K562 (cell line): ENCODE measurements around the gene SNPH. TPM values are rescaled to one million over a fixed set of nuclear protein-coding genes. Genes with fewer than 3 reads are reported as not detected.

Experiments used
- ATAC-seq: fragments of 200-7000 bp; cut with Tn5 transposase; 3 replicates; pipeline ENCODE4 v1.9.1; 2020; ENCODE audit warnings: moderate library complexity
- BruUV-seq: library from RNA; stranded (reverse); fragments of 400-500 nt; replicated peaks from 2 replicates; lab custom pipeline; 2021; lab: Mats Ljungman, UMichigan
- CTCF ChIA-PET: fragments of 300-600 bp; formaldehyde crosslinking; extraction: SDS; loops from one replicate; lab custom pipeline; 2021; ENCODE audit warnings: low intra/inter-chr PET ratio; lab: Yijun Ruan, JAX
- POLR2A ChIA-PET: fragments of 300-600, 350-650 bp; sonication (Branson Sonifier 250); formaldehyde crosslinking; extraction: SDS; loops from one replicate; lab custom pipeline; 2021; ENCODE audit warnings: antibody characterized with exemption, inconsistent platforms; lab: Yijun Ruan, JAX
- DNase-seq, 4 experiments: peaks; one replicate each; pipeline versions ENCODE4 v3.0.0 to v3.0.0-alpha.2; 2011 to 2018; ENCODE audit warnings: low spot score in 3 of 4, mixed read lengths in 3 of 4; ENCODE audit errors: extremely low read depth in 1 of 4
- FAIRE-seq: peaks from 2 replicates; lab custom pipeline; 2011; peaks lifted over from hg19 to GRCh38; lab: Jason Lieb, UNC
- H2AFZ ChIP-seq: 2 replicates; pipeline ENCODE4 v1.6.0; 2011; ENCODE audit warnings: low read depth, low read length, control low read depth, inconsistent platforms
- H3K27ac ChIP-seq: fragments of 200-600 bp; 3 replicates; pipeline ENCODE4 v1.8.0; 2011; ENCODE audit warnings: low read depth, mild to moderate bottlenecking, control low read depth, inconsistent platforms, low read length, moderate library complexity, mixed read lengths; ENCODE audit errors: extremely low read depth
- H3K27me3 ChIP-seq, 2 experiments: fragments of 300-600 bp in 1 of 2; 2 replicates in 1 of 2; 3 replicates in 1 of 2; pipeline versions ENCODE4 v1.6.0 to v1.8.0; 2011; ENCODE audit warnings: inconsistent platforms in 2 of 2, low read length in 2 of 2, mild to moderate bottlenecking in 1 of 2, mixed read lengths in 1 of 2, moderate library complexity in 1 of 2; ENCODE audit not compliant: control insufficient read depth in 2 of 2, insufficient read depth in 2 of 2
- H3K36me3 ChIP-seq: fragments of 300-600 bp; 3 replicates; pipeline ENCODE4 v1.8.0; 2011; ENCODE audit warnings: mild to moderate bottlenecking, low read length, inconsistent platforms; ENCODE audit not compliant: control insufficient read depth, insufficient read depth
- H3K4me1 ChIP-seq, 2 experiments: fragments of 200-600 bp in 1 of 2; replicated peaks in 1 of 2; 2 replicates in 1 of 2; 3 replicates in 1 of 2; pipeline versions ENCODE4 v1.5.1 to v1.8.0; 2011; ENCODE audit warnings: inconsistent platforms in 2 of 2, low read length in 2 of 2, mild to moderate bottlenecking in 1 of 2, mixed read lengths in 1 of 2, moderate library complexity in 1 of 2; ENCODE audit not compliant: control insufficient read depth in 2 of 2, insufficient read depth in 2 of 2
- H3K4me2 ChIP-seq: 2 replicates; pipeline ENCODE4 v1.6.1; 2011; ENCODE audit warnings: low read length, control low read depth, inconsistent platforms, mixed read lengths; ENCODE audit not compliant: insufficient read depth
- H3K4me3 ChIP-seq: fragments of 200-600 bp; sonication (generic), shearing (Covaris generic); 2 replicates; pipeline ENCODE4 v1.5.1; 2016; ENCODE audit warnings: control low read depth, inconsistent platforms
- H3K79me2 ChIP-seq: fragments of 200-600 bp; 3 replicates; pipeline ENCODE4 v1.8.0; 2011; ENCODE audit warnings: low read length, inconsistent platforms; ENCODE audit not compliant: control insufficient read depth, insufficient read depth
- H3K9ac ChIP-seq, 2 experiments: 2 replicates each; pipeline versions ENCODE4 v1.6.0 to v1.6.1; 2011; ENCODE audit warnings: low read depth in 2 of 2, low read length in 2 of 2, control low read depth in 1 of 2, inconsistent platforms in 1 of 2, mild to moderate bottlenecking in 1 of 2, mixed read lengths in 1 of 2; ENCODE audit not compliant: insufficient read depth in 1 of 2
- H3K9me1 ChIP-seq: one replicate; pipeline ENCODE4 v1.6.0; 2011; ENCODE audit warnings: inconsistent platforms, mild to moderate bottlenecking, low read length, moderate library complexity; ENCODE audit not compliant: control insufficient read depth, insufficient read depth
- H3K9me3 ChIP-seq: replicated peaks from 2 replicates; pipeline ENCODE4 v1.5.1; 2011; ENCODE audit warnings: low read depth, low read length, inconsistent platforms; ENCODE audit not compliant: control insufficient read depth, insufficient read depth
- H4K20me1 ChIP-seq: replicated peaks from 2 replicates; pipeline ENCODE4 v1.6.1; 2011; ENCODE audit warnings: low read length, inconsistent platforms, mixed read lengths; ENCODE audit not compliant: control insufficient read depth, insufficient read depth
- NFIC ChIP-seq: fragments of 450-650 bp; IDR thresholded peaks from 2 replicates; pipeline ENCODE4 v1.6.1; 2017; ENCODE audit warnings: mild to moderate bottlenecking, inconsistent platforms
- USF2 ChIP-seq: sonication (generic); formaldehyde crosslinking; IDR thresholded peaks from 2 replicates; pipeline ENCODE4 v1.5.0; 2020; ENCODE audit warnings: missing genetic modification reagents
- WGBS: fragments of 100-300 bp; shearing (Covaris generic); methylation state at CpG from one replicate; pipeline ENCODE4 v1.1.6; 2016; ENCODE audit warnings: low coverage, mixed read lengths; ENCODE audit not compliant: insufficient coverage; ENCODE audit errors: missing lambda C conversion rate; 5-methylcytosine and 5-hydroxymethylcytosine counted together
- in situ Hi-C: fragments of 300-500 bp; cut with MboI; formaldehyde crosslinking; loops from 4 replicates; pipeline ENCODE4 v1.15.0; 2018; ENCODE audit warnings: inconsistent platforms, mixed read lengths
- intact Hi-C: fragments of 100-400 bp; cut with micrococcal nuclease; formaldehyde crosslinking; loops from 2 replicates; pipeline ENCODE4 v1.14.2; 2022
- polyA plus RNA-seq, 8 experiments: library from polyadenylated mRNA; depleted of rRNA in 4 of 8; stranded (reverse) in 5 of 8; unstranded in 3 of 8; fragments of >200 nt; fragmentation: Nextera tagmentation in 2 of 8; fragmentation: Illumina TruSeq in 1 of 8; extraction: Ambion mirVana in 2 of 8; extraction: Trizol in 1 of 8; gene quantifications; 2 replicates each; pipeline versions ENCODE4 v1.2.1 to v1.2.3, GENCODE V29; 2011 to 2014; ENCODE audit warnings: inconsistent platforms in 1 of 8, missing spikeins in 1 of 8
- total RNA-seq, 7 experiments: library from RNA; depleted of rRNA in 6 of 7; stranded (reverse); fragments of >200 nt in 6 of 7; fragmentation: Illumina TruSeq in 2 of 7; extraction: Trizol in 2 of 7; gene quantifications; 2 replicates each; pipeline versions ENCODE4 v1.2.1 to v1.2.3, GENCODE V29; 2011 to 2021; ENCODE audit warnings: low replicate concordance in 1 of 7
- TF ChIP-seq, protein P1 (sequence below): sonication (generic); formaldehyde crosslinking; IDR thresholded peaks from 2 replicates; pipeline ENCODE4 v1.9.0; 2022; ENCODE audit warnings: mild to moderate bottlenecking, missing genetic modification reagents

The SNPH gene
- total and polyA plus RNA-seq, 9 of the 15 experiments (the other 6 are each of a cell fraction or from before 2014, with no cell fraction given) = 0.03 to 4.2 (median 1.4) TPM

GRCh38 chr20:1274485-1275311 is 8.6 kb downstream of the SNPH start:
- no peaks in the 10 kb centered on the region for H3K9me1 ChIP-seq
- 70% methylated on average over 13 of the region's 14 CpGs for WGBS
- CTCF ChIA-PET = no interaction called here
- in situ Hi-C loops = no loop called here
- TF ChIP-seq NFIC (peak; percentile 46), USF2 (CRISPR knock-in tag) (no peak)
- TF ChIP-seq, protein P1, sequence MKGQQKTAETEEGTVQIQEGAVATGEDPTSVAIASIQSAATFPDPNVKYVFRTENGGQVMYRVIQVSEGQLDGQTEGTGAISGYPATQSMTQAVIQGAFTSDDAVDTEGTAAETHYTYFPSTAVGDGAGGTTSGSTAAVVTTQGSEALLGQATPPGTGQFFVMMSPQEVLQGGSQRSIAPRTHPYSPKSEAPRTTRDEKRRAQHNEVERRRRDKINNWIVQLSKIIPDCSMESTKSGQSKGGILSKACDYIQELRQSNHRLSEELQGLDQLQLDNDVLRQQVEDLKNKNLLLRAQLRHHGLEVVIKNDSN = 0 out of 2 replicates have a peak, but pooled peaks have one; percentile 7
- TF ChIP-seq, all 486 proteins: peak for 2
- intact Hi-C loops = no loop called here
- H3K9ac ChIP-seq = no peak overlapping the region
- peak; percentile 44; the same call in 2 of the 3 replicates for ATAC-seq
- peaks cover 7 to 15% of the 10 kb centered on the region in 2 experiments; a peak in 3 of 5 replicates for H3K4me1 ChIP-seq
- no peak overlapping the region for H2AFZ ChIP-seq
- no peak overlapping the region for H3K4me2 ChIP-seq
- FAIRE-seq = no peak
- POLR2A ChIA-PET = interaction anchor here (0.7 to 1.1 kb wide), 3 partner anchors 8 to 25 kb away, joined by 3 read pairs; no protein-coding TSS in a partner anchor
- H3K79me2 ChIP-seq = peaks cover 3% of the 10 kb centered on the region; the same call in 1 of the 3 replicates
- H3K27ac ChIP-seq = no peak overlapping the region
- no peaks in the 10 kb centered on the region for H3K9me3 ChIP-seq
- H3K27me3 ChIP-seq = no peaks in the 10 kb centered on the region; a peak in 1 of 5 replicates
- no peaks in the 10 kb centered on the region for H4K20me1 ChIP-seq
- peak in 2 of 4 experiments; percentile 24 to 25 for DNase-seq
- no peak overlapping the region for H3K4me3 ChIP-seq
- no TSS peak for BruUV-seq
- no peaks in the 10 kb centered on the region; the same call in 2 of the 3 replicates for H3K36me3 ChIP-seq
